ENCODE measurements around the gene TMEM171. TPM values are rescaled to one million over a fixed set of nuclear protein-coding genes. Genes with fewer than 3 reads are reported as not detected.

Gene TMEM171
- total and polyA plus RNA-seq, 2 of the 8 experiments (the other 6 are each of a cell fraction or from before 2014, with no cell fraction given), result 1.0 to 2.2 TPM

DNA sequence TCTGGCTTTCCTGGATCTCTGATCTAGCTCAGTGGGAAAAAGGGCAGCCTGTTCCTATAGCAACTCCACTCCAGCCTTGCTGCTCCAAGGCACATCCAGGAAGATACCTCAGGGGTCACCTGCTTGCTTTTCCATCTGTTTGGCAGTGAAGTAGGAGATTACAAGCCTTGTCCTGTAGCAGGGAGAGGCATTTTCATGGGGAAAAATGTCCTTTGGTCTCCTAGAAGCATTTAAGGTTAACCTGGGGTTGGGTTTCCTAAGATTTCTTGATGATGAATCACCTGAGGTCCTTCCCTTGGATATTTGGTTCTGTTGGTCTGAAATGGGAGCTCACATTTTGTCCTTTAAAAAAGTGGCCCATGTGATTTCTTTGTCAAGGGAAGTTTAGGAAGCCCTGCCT lies 51.1 kb downstream of the TMEM171 start:
- H3K14ac ChIP-seq (ENCODE audit: insufficient read length), result no peak overlapping the region
- no peaks in the 10 kb centered on the region for H3K79me1 ChIP-seq (ENCODE audit: low read depth, low read length)
- no peak overlapping the region for H4K91ac ChIP-seq (replicated peaks; ENCODE audit: insufficient read length, low read length)
- H3K4me3 ChIP-seq (ENCODE audit: extremely low read depth in 1 of 4, insufficient read depth in 2 of 4, low read depth in 3 of 4, low read length in 4 of 4), result no peak overlapping the region
- H2BK12ac ChIP-seq (ENCODE audit: low read depth, low read length), result no peak overlapping the region
- no peaks in the 10 kb centered on the region for H3K9me3 ChIP-seq (ENCODE audit: insufficient read depth in 2 of 2, low read depth in 1 of 2, low read length in 1 of 2)
- H2BK20ac ChIP-seq (ENCODE audit: low read length), result no peak overlapping the region
- no peaks in the 10 kb centered on the region for H4K20me1 ChIP-seq (replicated peaks in 1 of 2; ENCODE audit: control insufficient read depth in 1 of 2, insufficient read depth in 2 of 2, low read length in 2 of 2)
- H2BK120ac ChIP-seq (replicated peaks; ENCODE audit: low read depth, low read length), result no peak overlapping the region
- H3K27me3 ChIP-seq (replicated peaks in 1 of 4; ENCODE audit: control insufficient read depth in 3 of 4, extremely low read depth in 1 of 4, insufficient read depth in 3 of 4, low read length in 3 of 4), result no peaks in the 10 kb centered on the region
- no peak overlapping the region for H4K5ac ChIP-seq (ENCODE audit: insufficient read length, low read depth, low read length)
- ChIA-PET CTCF (ENCODE audit: partially characterized antibody) (interaction anchor here (0.6 to 7.5 kb wide), 40 partner anchors 8 to 345 kb away, joined by 3 to 41 read pairs (median 6); no protein-coding TSS in a partner anchor), POLR2A (ENCODE audit: partially characterized antibody) (no interaction called here)
- H2BK15ac ChIP-seq (ENCODE audit: low read length), result no peak overlapping the region
- DNase-seq (ENCODE audit: low read depth in 1 of 2, low spot score in 2 of 2) (no peak), FAIRE-seq (no peak)
- no peak overlapping the region for H3K4me2 ChIP-seq (ENCODE audit: insufficient read depth in 1 of 2, low read depth in 2 of 2, low read length in 2 of 2)
- H2AK5ac ChIP-seq (ENCODE audit: low read depth, low read length), result no peak overlapping the region
- H2BK5ac ChIP-seq (ENCODE audit: low read depth, low read length), result no peak overlapping the region
- H3K27ac ChIP-seq (ENCODE audit: low read depth, low read length), result no peak overlapping the region
- H3K23ac ChIP-seq (ENCODE audit: insufficient read length), result no peak overlapping the region
- no peak overlapping the region for H3K56ac ChIP-seq (replicated peaks; ENCODE audit: insufficient read length, low read depth, low read length)
- H3K4ac ChIP-seq (replicated peaks; ENCODE audit: insufficient read length, low read depth, low read length), result no peak overlapping the region
- no peak overlapping the region for H2AFZ ChIP-seq (ENCODE audit: low read length)
- no peaks in the 10 kb centered on the region for H3K4me1 ChIP-seq (replicated peaks in 1 of 4; ENCODE audit: control insufficient read depth in 3 of 4, insufficient read depth in 4 of 4, low read length in 3 of 4)
- no peak overlapping the region for H3K9ac ChIP-seq (replicated peaks in 1 of 4; ENCODE audit: extremely low read depth in 1 of 4, low read depth in 3 of 4, low read length in 3 of 4)
- H3K79me2 ChIP-seq (ENCODE audit: control insufficient read depth in 1 of 2, insufficient read depth in 2 of 2, low read length in 2 of 2), result no peaks in the 10 kb centered on the region
- no peak overlapping the region for H3K18ac ChIP-seq (ENCODE audit: extremely low read depth, low read length)
- no peaks in the 10 kb centered on the region for H3K36me3 ChIP-seq (ENCODE audit: control insufficient read depth in 2 of 4, insufficient read depth in 4 of 4, low read length in 3 of 4)
- H3K23me2 ChIP-seq (ENCODE audit: low read depth, low read length), result no peaks in the 10 kb centered on the region
- no peak overlapping the region for H4K8ac ChIP-seq (ENCODE audit: extremely low read depth, insufficient read depth, low read length)
- no peak for TF ChIP-seq MAFK (IDR thresholded peaks at IDR 0.05; ENCODE audit: low read depth, low read length)
- no peak for TF ChIP-seq YY1 (IDR thresholded peaks at IDR 0.05; ENCODE audit: low read depth, low read length)
